8988T (cell line): Measurements from ENCODE around the gene CDH7.

ENCODE experiments used
- DNase-seq: peaks from one replicate; pipeline ENCODE4 v3.0.0; 2011

The CDH7 gene

GRCh38 chr18:65750389-65751154, at the start of gene CDH7:
Gene CDH7, plus strand, starts transcription at chr18:65751012. Its CDS starts 11,831 bp downstream, at chr18:65762843.
- DNase-seq: no peak

- DNase-seq: no peak
Measured at GRCh38 chr18:65704046-65704445, 46.8 kb upstream of the CDH7 start.

- no peak for DNase-seq
Measured at GRCh38 chr18:65706646-65707045, 44.2 kb upstream of the CDH7 start.

GRCh38 chr18:65711493-65711892, 39.3 kb upstream of the CDH7 start:
- DNase-seq: no peak

GRCh38 chr18:65721619-65722018, 29.2 kb upstream of the CDH7 start:
- DNase-seq: no peak

GRCh38 chr18:65725251-65726050, 25.4 kb upstream of the CDH7 start:
- no peak for DNase-seq

- DNase-seq: no peak
Measured at GRCh38 chr18:65735155-65735554, 15.7 kb upstream of the CDH7 start.

GRCh38 chr18:65737471-65737955, 13.3 kb upstream of the CDH7 start:
- no peak for DNase-seq

GRCh38 chr18:65746936-65747335, 3.9 kb upstream of the CDH7 start:
- no peak for DNase-seq

- DNase-seq: no peak
Measured at GRCh38 chr18:65748321-65748720, 2.5 kb upstream of the CDH7 start.

GRCh38 chr18:65749841-65750240, 971 bp upstream of the CDH7 start:
- no peak for DNase-seq

- DNase-seq: no peak
Measured at GRCh38 chr18:65751155-65752085, 608 bp downstream of the CDH7 start.

GRCh38 chr18:65752625-65753325, 2.0 kb downstream of the CDH7 start:
- DNase-seq: no peak

- no peak for DNase-seq
Measured at GRCh38 chr18:65753520-65753919, 2.7 kb downstream of the CDH7 start.

- no peak for DNase-seq
Measured at GRCh38 chr18:65754121-65754520, 3.3 kb downstream of the CDH7 start.

GRCh38 chr18:65755616-65756015, 4.8 kb downstream of the CDH7 start:
- no peak for DNase-seq

- DNase-seq: no peak
Measured at GRCh38 chr18:65760457-65760856, 9.6 kb downstream of the CDH7 start.

- no peak for DNase-seq
Measured at GRCh38 chr18:65761636-65762295, 11.0 kb downstream of the CDH7 start.

GRCh38 chr18:65762556-65762955, 11.7 kb downstream of the CDH7 start:
- DNase-seq: no peak

GRCh38 chr18:65767406-65767805, 16.6 kb downstream of the CDH7 start:
- DNase-seq: no peak

- DNase-seq: no peak
Measured at GRCh38 chr18:65768120-65768778, 17.4 kb downstream of the CDH7 start.
